RCC 7860 (cell line): ENCODE measurements around the gene ZNF469.

Experiments used
- DNase-seq: peaks from one replicate; pipeline ENCODE4 v3.0.0-alpha.2; 2015; ENCODE audit warnings: low spot score
- FAIRE-seq: peaks from 2 replicates; lab custom pipeline; 2012; peaks lifted over from hg19 to GRCh38; lab: Jason Lieb, UNC

Gene ZNF469

DNA sequence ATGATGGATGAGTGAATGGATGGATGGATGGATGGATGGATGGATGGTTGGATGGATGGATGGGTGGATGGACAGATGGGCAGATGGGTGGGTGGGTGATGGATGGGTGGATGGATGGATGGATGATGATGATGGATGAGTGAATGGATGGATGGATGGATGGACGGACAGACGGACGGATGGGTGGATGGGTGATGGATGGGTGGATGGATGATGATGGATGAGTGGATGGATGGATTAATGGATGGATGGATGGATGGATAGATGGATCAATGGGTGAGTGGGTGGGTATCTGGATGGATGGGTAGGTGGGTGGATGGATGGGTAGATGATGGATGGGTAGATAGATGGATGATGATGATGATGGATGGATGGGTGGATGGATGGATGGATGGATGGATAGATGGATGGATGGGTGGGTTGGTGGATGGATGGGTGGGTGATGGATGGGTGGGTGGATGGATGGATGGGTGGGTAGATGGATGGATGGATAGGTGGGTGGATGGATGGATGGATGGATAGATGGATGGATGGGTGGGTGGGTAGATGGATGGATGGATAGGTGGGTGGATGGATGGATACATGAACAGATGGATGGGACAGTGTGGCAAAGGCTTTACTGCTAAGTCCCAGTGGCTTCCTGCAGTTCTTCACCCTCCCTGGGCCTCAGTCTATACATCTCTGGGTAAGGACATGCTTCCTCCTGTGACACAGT is 40.1 kb downstream of the ZNF469 start:
- DNase-seq (no peak), FAIRE-seq (no peak)

GRCh38 chr16:88423448-88423850 is 40.7 kb downstream of the ZNF469 start:
- DNase-seq (no peak), FAIRE-seq (no peak)

DNA sequence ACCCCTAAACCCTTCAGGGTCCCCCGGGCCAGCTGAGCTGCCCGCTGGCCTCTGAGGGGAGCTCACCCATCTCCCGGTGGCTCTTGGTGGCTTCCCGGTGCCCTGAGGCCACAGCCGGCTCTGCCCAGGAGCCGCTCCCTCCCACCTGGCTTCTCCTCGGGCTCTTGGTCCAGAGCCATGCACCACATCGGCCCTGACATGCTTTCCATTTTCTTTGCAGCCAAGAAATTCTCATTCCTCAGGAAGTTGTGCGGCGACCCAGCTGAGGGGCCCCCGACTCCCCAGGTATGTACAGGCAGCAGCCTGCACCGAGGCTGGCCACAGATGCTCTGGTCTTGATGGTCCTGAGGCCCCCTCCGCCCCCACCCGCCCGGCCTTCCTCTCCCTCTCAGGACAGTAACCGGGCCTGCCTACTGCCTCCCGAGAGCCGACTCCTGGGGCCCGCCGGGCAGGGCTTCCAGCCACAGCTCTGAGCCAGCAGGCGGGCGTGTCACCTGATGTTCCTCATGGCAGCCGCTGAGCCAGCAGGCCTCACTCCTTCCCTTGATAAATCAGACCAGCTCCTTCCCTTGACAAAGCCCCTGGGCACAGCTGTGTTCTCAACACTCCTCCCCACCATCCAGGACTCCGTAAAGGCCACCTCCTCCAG is 42.0 kb downstream of the ZNF469 start:
- DNase-seq (no peak), FAIRE-seq (no peak)

GRCh38 chr16:88426018-88426417 is 43.3 kb downstream of the ZNF469 start:
- no peak for FAIRE-seq
- no peak for DNase-seq

- FAIRE-seq: no peak
- no peak for DNase-seq
These were observed 44.6 kb downstream of the ZNF469 start for GRCh38 chr16:88427376-88427775.

- no peak for DNase-seq
- FAIRE-seq: no peak
These were observed 45.4 kb downstream of the ZNF469 start for GRCh38 chr16:88428156-88428555.

DNA sequence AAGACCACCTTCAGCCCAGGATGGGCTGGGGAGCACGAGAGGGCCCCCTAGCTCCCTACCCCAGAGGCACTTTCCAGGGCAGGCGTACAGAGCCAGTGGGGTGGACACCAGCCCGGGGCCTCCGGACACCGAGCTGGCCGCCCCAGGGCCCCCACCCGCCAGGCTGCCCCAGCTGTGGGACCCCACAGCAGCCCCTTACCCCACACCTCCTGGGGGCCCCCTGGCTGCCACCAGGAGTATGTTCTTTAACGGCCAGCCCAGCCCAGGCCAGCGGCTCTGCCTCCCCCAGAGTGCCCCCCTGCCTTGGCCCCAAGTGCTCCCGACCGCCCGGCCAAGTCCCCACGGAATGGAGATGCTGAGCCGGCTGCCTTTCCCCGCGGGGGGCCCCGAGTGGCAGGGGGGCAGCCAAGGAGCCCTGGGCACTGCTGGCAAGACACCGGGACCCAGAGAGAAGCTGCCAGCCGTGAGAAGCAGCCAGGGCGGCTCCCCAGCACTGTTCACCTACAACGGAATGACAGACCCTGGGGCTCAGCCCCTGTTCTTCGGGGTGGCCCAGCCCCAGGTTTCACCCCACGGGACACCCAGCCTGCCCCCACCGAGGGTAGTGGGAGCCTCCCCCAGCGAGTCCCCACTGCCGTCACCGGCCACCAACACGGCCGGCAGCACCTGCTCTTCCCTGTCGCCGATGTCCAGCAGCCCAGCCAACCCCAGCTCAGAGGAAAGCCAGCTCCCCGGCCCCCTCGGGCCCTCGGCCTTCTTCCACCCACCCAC is 46.0 kb downstream of the ZNF469 start:
- no peak for DNase-seq
- FAIRE-seq: no peak

GRCh38 chr16:88429387-88430184 is 46.8 kb downstream of the ZNF469 start:
- FAIRE-seq: no peak

DNA sequence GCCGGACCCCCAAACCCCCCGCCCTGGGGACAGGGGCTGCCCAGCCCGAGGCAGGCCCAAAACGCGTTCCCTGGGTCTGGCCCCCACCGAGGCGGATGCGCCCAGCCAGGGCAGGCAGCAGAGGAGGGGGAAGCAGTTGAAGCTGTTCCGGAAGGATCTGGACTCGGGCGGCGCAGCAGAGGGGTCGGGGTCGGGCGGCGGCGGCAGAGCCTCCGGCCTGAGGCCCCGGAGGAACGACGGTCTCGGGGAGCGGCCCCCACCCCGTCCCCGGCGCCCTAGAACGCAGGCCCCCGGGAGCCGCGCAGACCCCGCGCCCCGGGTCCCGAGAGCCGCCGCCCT is 47.4 kb downstream of the ZNF469 start:
- no peak for DNase-seq

More at GRCh38 chr16:88429387-88430184, 46.8 kb downstream of the ZNF469 start:
- DNase-seq: no peak

DNA sequence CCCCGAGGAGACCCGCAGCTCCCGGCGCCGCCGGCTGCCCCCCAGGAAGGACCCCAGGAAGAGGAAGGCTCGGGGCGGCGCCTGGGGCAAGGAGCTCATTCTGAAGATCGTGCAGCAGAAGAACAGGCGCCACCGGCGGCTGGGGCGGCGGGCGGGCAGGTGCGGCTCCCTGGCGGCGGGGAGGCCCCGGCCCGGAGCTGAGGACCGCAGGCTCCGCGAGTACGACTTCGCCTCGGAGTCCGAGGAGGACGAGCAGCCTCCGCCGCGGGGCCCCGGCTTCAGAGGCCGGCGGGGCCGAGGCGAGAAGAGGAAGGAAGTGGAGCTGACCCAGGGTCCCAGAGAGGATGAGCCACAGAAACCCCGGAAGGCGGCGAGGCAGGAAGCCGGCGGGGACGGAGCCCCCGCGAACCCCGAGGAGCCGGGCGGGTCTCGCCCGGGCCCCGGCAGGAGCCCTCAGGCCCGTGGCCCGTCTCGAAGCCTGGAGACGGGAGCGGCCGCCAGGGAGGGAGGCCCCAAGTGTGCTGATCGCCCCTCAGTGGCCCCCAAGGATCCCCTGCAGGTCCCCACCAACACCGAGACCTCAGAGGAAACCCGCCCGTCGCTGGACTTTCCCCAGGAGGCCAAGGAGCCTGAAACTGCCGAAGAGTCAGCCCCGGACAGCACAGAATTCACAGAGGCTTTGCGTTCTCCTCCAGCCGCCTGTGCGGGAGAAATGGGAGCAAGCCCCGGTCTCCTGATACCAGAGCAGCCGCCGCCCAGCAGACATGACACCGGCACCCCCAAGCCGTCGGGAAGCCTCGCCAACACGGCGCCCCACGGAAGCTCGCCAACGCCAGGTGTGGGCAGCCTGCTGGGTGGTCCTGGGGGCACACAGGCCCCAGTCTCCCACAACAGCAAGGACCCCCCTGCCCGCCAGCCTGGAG is 48.0 kb downstream of the ZNF469 start:
- DNase-seq (no peak), FAIRE-seq (no peak)

More for the DNA sequence above, 47.4 kb downstream of the ZNF469 start:
- no peak for FAIRE-seq

DNA sequence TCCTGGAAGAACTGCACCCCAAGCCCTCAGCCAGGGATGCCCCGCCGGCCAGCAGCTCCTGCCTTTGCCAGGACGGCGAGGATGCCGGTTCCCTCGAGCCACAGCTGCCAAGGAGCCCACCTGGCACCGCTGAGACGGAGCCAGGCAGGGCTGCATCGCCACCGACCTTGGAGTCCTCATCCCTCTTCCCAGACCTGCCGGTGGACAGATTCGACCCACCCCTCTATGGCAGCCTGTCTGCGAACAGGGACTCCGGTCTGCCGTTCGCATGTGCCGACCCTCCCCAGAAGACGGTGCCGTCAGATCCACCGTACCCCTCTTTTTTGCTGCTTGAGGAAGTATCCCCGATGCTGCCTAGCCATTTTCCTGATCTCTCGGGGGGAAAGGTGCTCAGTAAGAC is 48.9 kb downstream of the ZNF469 start:
- DNase-seq (no peak), FAIRE-seq (no peak)

DNA sequence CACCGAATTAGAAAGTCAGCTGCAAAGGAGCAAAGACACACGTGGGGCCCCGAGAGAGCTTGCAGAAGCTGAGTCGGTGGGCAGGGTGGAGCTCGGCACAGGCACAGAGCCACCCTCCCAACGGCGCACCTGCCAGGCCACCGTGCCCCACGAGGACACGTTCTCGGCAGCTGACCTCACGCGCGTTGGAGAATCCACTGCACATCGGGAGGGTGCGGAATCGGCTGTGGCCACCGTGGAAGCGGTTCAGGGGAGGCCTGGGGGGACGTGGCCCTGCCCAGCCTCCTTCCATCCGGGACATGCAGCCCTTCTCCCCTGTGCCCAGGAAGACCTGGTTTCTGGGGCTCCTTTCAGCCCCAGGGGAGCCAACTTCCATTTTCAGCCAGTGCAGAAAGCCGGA is 49.4 kb downstream of the ZNF469 start:
- FAIRE-seq: no peak
- DNase-seq: no peak
